GM18517 (cell line): ENCODE measurements around the gene FBXW5.

Experiments used
- ATAC-seq: cut with Tn5 transposase; IDR thresholded peaks from one replicate; pipeline ENCODE4 v1.9.1; 2021; ENCODE audit warnings: mild to moderate bottlenecking, moderate library complexity; ENCODE audit not compliant: unreplicated experiment

FBXW5 gene

GRCh38 chr9:136978073-136978864 is 33.7 kb upstream of the FBXW5 start:
- ATAC-seq: no peak

GRCh38 chr9:136977649-136978072 is 33.1 kb upstream of the FBXW5 start:
- ATAC-seq: no peak

- no peak for ATAC-seq
These were observed 32.7 kb upstream of the FBXW5 start, which contains the start of gene PTGDS for GRCh38 chr9:136977223-136977622. Gene PTGDS, plus strand, starts transcription at chr9:136977504. Its CDS starts 75 bp downstream, at chr9:136977579.

GRCh38 chr9:136975644-136976043 is 31.1 kb upstream of the FBXW5 start:
- ATAC-seq: no peak

- no peak for ATAC-seq
These were observed 30.4 kb upstream of the FBXW5 start for GRCh38 chr9:136974817-136975535.

GRCh38 chr9:136973618-136974617 is 29.4 kb upstream of the FBXW5 start:
- ATAC-seq: no peak

- no peak for ATAC-seq
These were observed 28.2 kb upstream of the FBXW5 start for GRCh38 chr9:136972743-136973142.

GRCh38 chr9:136972335-136972734 is 27.8 kb upstream of the FBXW5 start:
- no peak for ATAC-seq

GRCh38 chr9:136971746-136972145 is 27.2 kb upstream of the FBXW5 start:
- no peak for ATAC-seq

GRCh38 chr9:136970361-136970760 is 25.8 kb upstream of the FBXW5 start:
- ATAC-seq: no peak

- no peak for ATAC-seq
These were observed 25.2 kb upstream of the FBXW5 start for GRCh38 chr9:136969774-136970173.

- ATAC-seq: no peak
These were observed 24.6 kb upstream of the FBXW5 start for GRCh38 chr9:136969150-136969549.

- no peak for ATAC-seq
These were observed 24.0 kb upstream of the FBXW5 start for GRCh38 chr9:136968333-136969127.

GRCh38 chr9:136965771-136966484 is 21.4 kb upstream of the FBXW5 start:
- no peak for ATAC-seq

- ATAC-seq: no peak
These were observed 20.4 kb upstream of the FBXW5 start for GRCh38 chr9:136964833-136965422.

- no peak for ATAC-seq
These were observed 19.7 kb upstream of the FBXW5 start for GRCh38 chr9:136964171-136964689.

- ATAC-seq: no peak
These were observed 19.2 kb upstream of the FBXW5 start for GRCh38 chr9:136963751-136964150.

- no peak for ATAC-seq
These were observed 18.8 kb upstream of the FBXW5 start for GRCh38 chr9:136963341-136963740.

GRCh38 chr9:136962701-136963248 is 18.2 kb upstream of the FBXW5 start:
- ATAC-seq: no peak
